Uterine smooth muscle cell (primary cell): ENCODE results near the gene STRIP2. TPM values are rescaled to one million over a fixed set of nuclear protein-coding genes. Genes with fewer than 3 reads are reported as not detected.

Experiments used
- total RNA-seq: library from RNA; depleted of rRNA; stranded (reverse); fragments of >200 nt; gene quantifications from 2 replicates; pipeline ENCODE4 v1.2.3, GENCODE V29; 2014

Gene STRIP2
- total RNA-seq: 8.7 and 14.8 TPM in 2 replicates

DNA sequence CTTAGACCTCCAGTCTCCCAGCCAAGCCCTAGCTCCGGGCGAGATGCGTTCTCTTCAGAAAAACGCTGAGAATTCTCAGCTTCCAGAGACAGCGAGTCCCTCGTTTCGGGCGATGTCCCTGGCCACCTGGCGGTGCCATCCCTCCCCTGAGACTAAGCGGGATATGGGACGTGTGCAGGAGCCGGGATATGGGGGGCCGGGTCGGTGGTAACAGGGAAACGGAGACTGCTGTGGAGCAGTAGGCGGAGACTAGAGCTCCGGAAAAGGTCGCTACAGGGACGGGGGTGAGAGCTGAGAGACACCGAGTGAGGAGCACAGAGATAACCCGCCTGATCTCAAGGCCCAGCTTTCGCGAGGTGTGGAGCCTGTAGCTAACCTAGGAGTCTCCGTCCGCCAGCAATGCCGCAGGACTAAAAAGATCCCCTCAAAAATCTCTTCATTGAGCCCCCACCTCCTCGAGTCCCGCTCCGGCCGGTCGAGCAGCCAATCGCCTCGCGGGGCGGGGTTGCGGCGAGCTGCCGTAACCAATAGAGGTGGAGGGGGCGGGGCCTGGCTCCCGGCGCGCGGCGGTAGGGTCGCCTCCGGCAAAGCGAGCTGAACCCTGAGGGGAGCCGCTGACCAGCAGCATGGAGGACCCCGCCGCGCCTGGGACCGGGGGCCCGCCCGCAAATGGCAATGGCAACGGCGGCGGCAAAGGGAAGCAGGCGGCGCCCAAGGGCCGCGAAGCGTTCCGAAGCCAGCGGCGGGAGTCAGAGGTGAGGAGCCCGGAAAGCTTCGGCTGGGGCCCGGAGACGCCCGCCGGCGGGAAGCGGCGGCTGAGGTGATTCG, at the start of gene STRIP2:
TSS of gene STRIP2 (plus strand) at position 586 of the 828 bp plus-strand sequence. CDS start at position 627, 41 bp downstream.

GRCh38 chr7:129501760-129502707, 67.8 kb downstream of the STRIP2 start, which contains the start of gene SMKR1:
TSS of gene SMKR1 (plus strand) at chr7:129502531. CDS start at chr7:129502825, 294 bp downstream.

Other genes starting within 250 kb of the STRIP2 start
- gene SMO, start 245.8 kb upstream of the STRIP2 start, total RNA-seq: 10.8 and 29.2 TPM in 2 replicates
- 7.3 and 11.7 TPM in 2 replicates for gene AHCYL2, start 209.4 kb upstream of the STRIP2 start, total RNA-seq
- 0.25 and 0.44 TPM in 2 replicates for gene SMKR1, start 68.1 kb downstream of the STRIP2 start, total RNA-seq
- 12.0 and 17.6 TPM in 2 replicates for gene NRF1, start 177.3 kb downstream of the STRIP2 start, total RNA-seq